Colonic mucosa (tissue), 4 donors: ENCODE data around the gene CDC42EP2. TPM values are rescaled to one million over a fixed set of nuclear protein-coding genes. Genes with fewer than 3 reads are reported as not detected.

Experiments used
- DNase-seq: peaks from one replicate; pipeline ENCODE4 v3.0.0-alpha.2; 2020
- H3K27ac ChIP-seq: fragments of 200-600 bp; one replicate; pipeline ENCODE4 v1.8.0; 2021
- H3K27me3 ChIP-seq: fragments of 200-600 bp; one replicate; pipeline ENCODE4 v1.8.0; 2021
- H3K36me3 ChIP-seq: fragments of 200-600 bp; one replicate; pipeline ENCODE4 v1.8.0; 2021
- H3K4me1 ChIP-seq: fragments of 200-600 bp; one replicate; pipeline ENCODE4 v1.8.0; 2021; ENCODE audit warnings: mild to moderate bottlenecking
- H3K4me3 ChIP-seq: fragments of 200-600 bp; one replicate; pipeline ENCODE4 v1.8.0; 2021
- H3K9ac ChIP-seq, 2 donors: one replicate each; pipeline ENCODE4 v1.7.0; 2013; ENCODE audit warnings: control low read depth in 2 of 2, low read depth in 2 of 2, low read length in 2 of 2
- H3K9me3 ChIP-seq: fragments of 200-600 bp; one replicate; pipeline ENCODE4 v1.8.0; 2021
- CTCF ChIP-seq: fragments of 200-600 bp; IDR thresholded peaks from one replicate; pipeline ENCODE4 v1.8.0; 2022; ENCODE audit warnings: antibody characterized with exemption, mild to moderate bottlenecking
- intact Hi-C: fragments of 100-400 bp; cut with DNase I; formaldehyde crosslinking; loops from one replicate; pipeline ENCODE4 v1.14.1; 2022
- total RNA-seq, 2 donors: library from RNA; stranded (reverse); fragmentation: NEBNext Ultra II Directional in 1 of 2; extraction: Animal tissue kit (Norgen Biotek cat#: 25700) in 1 of 2; gene quantifications; one replicate each; pipeline ENCODE4 v1.2.1, GENCODE V29; 2021
- donor health status: healthy.
- donor health status: DM: no; HTN: no; CAD: no.
- donor health status: DM: no; HTN: no; CAD: no.

The CDC42EP2 gene
- total RNA-seq, 2 donors from 2014 or later, result 7.8 to 28.3 TPM

- DNase-seq, result peak; percentile 99
- H3K4me3 ChIP-seq, result peak within 1 kb of the TSS; percentile 77
- no peaks in the 10 kb centered on the region for H3K4me1 ChIP-seq
- intact Hi-C loops, result no loop called here
- TF ChIP-seq CTCF, result no peak
- peaks cover 21% of the 10 kb centered on the region for H3K36me3 ChIP-seq
- peak within 1 kb of the TSS; percentile 75 to 77 for H3K9ac ChIP-seq
- H3K27ac ChIP-seq, result peak within 1 kb of the TSS; percentile 56
- H3K9me3 ChIP-seq, result no peaks in the 10 kb centered on the region
- H3K27me3 ChIP-seq, result no peaks in the 10 kb centered on the region
These were observed 39.8 kb downstream of the CDC42EP2 start, which contains the start of gene TIGD3 for GRCh38 chr11:65354265-65355012. Gene TIGD3, plus strand, starts transcription at chr11:65354751. Its CDS starts 1,058 bp downstream, at chr11:65355809.

GRCh38 chr11:65355013-65355775 is 40.5 kb downstream of the CDC42EP2 start:
- no peaks in the 10 kb centered on the region for H3K27me3 ChIP-seq
- no peak for TF ChIP-seq CTCF
- H3K27ac ChIP-seq, result no peak overlapping the region
- no peaks in the 10 kb centered on the region for H3K9me3 ChIP-seq
- intact Hi-C loops, result no loop called here
- peak overlapping the region; percentile 52 to 75 for H3K9ac ChIP-seq
- DNase-seq, result peak; percentile 57
- no peaks in the 10 kb centered on the region for H3K4me1 ChIP-seq
- H3K36me3 ChIP-seq, result peaks cover 16% of the 10 kb centered on the region
- peak overlapping the region; percentile 77 for H3K4me3 ChIP-seq

GRCh38 chr11:65355776-65356393 is 41.2 kb downstream of the CDC42EP2 start:
- no peaks in the 10 kb centered on the region for H3K4me1 ChIP-seq
- peaks cover 12% of the 10 kb centered on the region for H3K36me3 ChIP-seq
- H3K9ac ChIP-seq, result peak overlapping the region; percentile 52 to 53
- H3K9me3 ChIP-seq, result no peaks in the 10 kb centered on the region
- no peak overlapping the region for H3K27ac ChIP-seq
- intact Hi-C loops, result no loop called here
- TF ChIP-seq CTCF, result no peak
- DNase-seq, result peak; percentile 44
- H3K27me3 ChIP-seq, result no peaks in the 10 kb centered on the region
- H3K4me3 ChIP-seq, result peak overlapping the region; percentile 77

GRCh38 chr11:65356394-65356972 is 41.8 kb downstream of the CDC42EP2 start:
- Histone ChIP-seq H3K9me3 (no peaks in the 10 kb centered on the region), H3K36me3 (peaks cover 6% of the 10 kb centered on the region), H3K27ac (no peak overlapping the region), H3K27me3 (no peaks in the 10 kb centered on the region), H3K9ac (no peak overlapping the region), H3K4me1 (no peaks in the 10 kb centered on the region), H3K4me3 (no peak overlapping the region)
- intact Hi-C loops, result no loop called here
- no peak for DNase-seq
- no peak for TF ChIP-seq CTCF

- Histone ChIP-seq H3K27me3 (no peaks in the 10 kb centered on the region), H3K9ac (no peak overlapping the region), H3K4me3 (no peak overlapping the region), H3K9me3 (no peaks in the 10 kb centered on the region), H3K36me3 (no peaks in the 10 kb centered on the region), H3K27ac (no peak overlapping the region), H3K4me1 (no peaks in the 10 kb centered on the region)
- TF ChIP-seq CTCF, result no peak
- intact Hi-C loops, result no loop called here
- DNase-seq, result no peak
These were observed 43.2 kb downstream of the CDC42EP2 start for GRCh38 chr11:65357856-65358356.
